HG02943 (cell line): ENCODE data around the gene FGFR3.

Experiments used
- ATAC-seq: cut with Tn5 transposase; IDR thresholded peaks from one replicate; pipeline ENCODE4 v1.9.1; 2021; ENCODE audit warnings: mild to moderate bottlenecking, low read depth, moderate library complexity; ENCODE audit not compliant: unreplicated experiment

FGFR3 gene

DNA sequence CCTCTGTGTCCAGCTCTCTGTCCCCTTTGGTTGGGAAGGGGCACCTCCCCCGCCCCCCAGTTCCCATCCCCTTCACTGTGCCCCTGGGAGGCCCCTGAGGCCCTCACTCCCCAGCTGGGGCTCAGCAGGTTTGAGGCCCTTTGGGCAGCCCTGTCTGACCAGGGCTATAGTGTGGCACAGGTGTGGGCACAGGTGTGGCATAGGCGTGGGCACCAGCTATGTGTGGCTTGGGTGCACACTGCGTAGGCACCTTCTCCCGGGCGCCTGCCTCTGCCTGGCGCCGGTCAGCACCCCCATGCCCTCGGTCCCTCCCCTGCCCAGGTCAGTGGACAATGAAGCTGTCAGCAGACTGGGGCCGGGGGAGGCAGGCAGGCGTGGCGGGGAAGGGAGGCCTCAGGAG lies 7.5 kb upstream of the FGFR3 start:
- no peak for ATAC-seq

DNA sequence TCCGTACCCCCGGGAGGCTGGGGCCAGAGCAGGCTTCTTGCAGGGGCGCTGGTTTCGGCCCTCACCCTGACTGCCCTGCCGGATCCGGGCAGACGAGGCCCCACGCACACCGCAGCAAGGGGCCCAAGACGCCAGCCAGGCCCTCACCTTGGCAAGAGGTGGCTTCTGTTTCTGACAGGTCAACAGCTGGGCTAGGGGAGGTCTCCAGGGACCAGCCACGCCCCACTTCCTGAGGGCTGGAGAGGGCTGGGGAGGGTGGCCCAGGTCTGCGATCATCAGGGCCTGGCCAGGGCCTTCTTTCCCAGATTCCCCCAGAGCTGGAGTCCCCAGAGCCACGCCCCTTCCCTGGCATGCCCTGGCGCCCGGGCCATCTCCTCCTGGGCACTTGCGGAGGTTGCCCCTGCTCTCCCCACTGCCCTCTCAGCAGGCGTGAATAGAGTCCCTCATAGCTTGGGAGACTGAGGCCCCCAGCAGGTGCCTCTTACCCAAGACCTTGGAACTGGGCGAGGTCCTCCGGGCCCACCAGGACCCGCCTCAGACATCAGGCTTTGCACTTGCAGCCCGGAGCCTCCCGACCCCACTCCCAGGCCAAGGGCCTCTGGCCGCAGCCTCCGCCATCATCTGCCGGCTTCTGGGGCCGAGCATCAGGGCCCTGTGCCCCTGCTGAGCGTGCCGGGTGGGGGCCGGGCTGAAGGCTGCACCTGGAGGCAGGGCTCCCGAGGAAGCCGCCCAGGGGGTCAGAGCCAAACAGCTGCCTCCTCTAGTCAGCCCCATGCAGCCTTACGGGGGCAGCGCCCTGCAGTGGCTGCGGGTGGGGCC lies 6.3 kb upstream of the FGFR3 start:
- no peak for ATAC-seq

DNA sequence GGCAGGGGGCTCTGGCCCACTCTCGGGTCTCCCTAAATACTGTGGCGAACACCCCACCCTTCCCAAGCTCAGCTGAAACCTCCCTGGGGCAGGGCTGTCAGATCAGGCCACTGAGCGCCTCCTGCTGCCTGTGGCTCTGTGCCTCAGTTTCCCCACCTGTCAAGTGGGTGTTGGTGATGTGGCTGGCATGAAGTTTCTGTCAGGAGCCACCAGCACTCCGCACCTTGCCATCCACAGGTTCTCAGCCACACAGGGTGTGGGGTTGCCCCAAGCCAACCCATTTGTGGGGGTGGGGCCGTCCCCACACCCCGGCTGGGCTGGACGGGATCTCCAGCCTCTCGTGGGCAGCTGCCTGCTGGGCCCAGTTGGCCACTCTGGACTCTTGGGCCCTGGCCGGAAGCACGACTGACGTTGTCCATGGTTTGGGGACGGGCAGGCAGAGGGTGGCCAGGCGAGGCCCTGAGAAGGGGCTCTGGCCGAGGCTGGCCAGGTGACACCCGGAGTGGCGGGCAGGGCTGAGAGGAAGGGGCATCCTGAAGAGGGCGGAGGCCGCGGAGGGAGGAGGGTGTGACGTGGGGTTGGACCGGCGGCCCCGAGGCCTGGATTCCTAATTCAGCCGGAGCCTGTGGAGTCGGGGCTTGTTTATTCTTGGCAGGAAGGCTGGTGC lies 5.5 kb upstream of the FGFR3 start:
- ATAC-seq: no peak

DNA sequence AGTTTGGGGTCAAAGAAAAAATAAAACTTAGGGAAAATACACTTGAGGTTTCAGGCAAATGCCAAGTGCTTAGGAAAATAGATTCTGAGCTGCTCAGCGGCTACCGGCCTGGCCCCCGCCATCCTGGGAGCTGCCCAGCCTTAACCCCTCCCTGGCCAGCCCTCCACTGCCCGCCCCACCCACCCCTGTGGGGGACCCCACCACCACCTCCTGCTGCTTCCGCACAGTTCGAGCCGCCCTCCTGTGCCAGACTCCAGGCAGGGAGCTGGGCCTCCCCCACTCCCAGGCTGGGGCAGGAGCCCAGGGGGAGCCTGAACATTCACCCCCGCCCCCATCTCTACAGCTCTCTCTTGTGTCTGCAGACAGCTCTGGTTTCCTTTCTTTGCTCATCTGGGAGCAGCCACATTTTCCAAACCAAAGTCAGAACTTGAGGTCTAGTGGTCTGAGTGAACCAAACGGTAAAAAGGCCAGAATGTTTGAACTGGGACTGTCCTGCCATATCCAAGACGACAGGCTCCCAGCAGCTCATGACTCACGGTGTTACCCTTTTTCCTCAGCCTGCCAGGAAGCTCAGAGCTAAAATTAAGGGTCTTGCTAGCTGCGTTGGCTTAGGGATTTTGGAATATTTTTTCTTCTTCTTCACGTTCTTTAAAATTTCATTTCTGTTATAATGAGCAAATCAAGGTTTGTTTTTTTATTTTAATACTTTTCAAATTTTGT lies 4.7 kb upstream of the FGFR3 start:
- no peak for ATAC-seq

DNA sequence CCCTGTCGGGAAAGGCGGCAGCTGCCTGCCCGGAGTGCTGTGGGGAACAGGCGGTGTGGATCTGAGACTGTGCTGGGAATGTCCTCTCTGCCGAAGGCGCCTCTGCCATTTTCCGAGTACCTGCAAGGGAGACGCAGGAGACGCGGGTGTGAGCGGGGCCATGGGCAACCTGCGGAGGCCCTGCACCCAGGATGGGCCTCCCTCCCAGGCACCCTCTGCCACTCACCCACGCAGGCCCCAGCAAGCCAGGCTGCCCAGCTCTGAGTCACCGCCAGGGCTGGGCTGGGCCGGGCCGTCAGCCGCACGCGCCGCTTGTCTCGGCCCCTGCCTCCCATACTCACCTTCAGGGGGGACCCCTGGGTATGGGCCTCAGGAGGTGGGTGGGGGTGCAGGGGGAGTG lies 3.5 kb upstream of the FGFR3 start:
- no peak for ATAC-seq

DNA sequence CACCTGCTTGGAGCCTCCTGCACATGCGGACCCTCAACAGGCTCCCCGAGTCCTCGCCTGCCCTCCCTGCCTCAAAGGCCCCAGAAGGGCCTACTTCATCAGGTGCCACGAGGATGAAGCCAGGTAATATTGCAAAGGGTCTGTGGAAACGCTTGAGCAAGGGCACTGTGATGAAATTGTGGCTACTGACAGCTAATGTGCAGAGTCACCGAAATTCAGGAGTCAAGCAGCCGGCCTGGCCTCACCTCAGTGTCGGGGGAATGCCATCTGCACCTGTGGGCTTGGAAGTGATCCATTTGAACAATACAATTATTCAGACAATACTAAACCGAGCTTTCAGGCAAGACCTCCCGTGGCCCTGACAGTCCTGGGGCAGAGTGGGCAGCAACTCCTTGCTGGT lies 3.1 kb upstream of the FGFR3 start:
- no peak for ATAC-seq

DNA sequence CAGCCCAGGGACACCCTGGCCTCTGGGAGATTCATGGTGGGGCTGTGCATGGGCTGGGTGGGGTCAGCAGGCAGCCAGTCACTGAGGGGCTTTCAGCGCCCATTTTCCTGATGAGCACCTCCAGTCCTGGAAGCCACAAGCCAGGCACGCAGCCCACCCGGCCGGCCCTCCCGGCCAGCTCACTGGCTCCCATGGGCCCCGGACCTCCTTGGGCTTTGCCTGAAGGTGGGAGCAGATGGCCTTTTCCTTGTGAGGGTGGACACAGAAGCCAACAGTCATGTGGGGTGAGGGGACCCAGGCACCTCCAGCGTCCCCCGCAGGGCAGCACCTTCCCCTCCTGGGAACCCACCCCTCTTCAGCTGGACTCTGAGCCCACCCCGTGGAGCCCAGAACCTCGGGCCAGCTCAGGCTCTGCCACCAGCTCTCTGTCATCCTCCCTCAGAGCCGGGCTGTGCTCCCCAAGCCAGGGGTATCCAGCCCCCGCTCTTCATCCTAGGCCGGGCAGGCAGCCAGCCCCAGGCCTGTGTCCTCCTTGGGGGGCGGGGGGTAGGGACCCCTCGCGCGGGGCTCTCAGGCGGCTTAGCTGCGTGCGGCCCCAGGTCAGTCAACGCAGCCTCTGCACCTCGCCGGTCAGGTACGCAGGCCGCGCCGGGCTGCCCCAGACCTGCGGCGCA lies 798 bp upstream of the FGFR3 start:
- no peak for ATAC-seq

DNA sequence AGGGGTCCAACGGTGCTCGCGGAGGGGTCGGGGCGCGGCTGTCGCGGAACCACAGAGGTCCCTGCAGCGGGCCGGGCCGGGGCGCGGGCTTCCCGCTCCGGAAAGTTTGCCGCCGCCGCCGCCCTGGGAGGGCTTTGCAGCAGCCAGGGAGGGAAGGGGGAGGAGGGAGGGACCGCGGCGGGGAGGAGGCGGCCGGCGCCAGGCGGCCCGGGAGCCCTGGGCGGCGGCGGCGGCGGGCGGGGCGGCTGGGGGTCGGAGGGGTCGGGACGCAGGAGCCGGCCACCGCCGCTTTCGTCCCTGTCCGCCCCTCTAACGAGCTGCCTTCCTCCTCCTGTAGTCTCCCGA lies 375 bp downstream of the FGFR3 start:
- ATAC-seq: no peak

DNA sequence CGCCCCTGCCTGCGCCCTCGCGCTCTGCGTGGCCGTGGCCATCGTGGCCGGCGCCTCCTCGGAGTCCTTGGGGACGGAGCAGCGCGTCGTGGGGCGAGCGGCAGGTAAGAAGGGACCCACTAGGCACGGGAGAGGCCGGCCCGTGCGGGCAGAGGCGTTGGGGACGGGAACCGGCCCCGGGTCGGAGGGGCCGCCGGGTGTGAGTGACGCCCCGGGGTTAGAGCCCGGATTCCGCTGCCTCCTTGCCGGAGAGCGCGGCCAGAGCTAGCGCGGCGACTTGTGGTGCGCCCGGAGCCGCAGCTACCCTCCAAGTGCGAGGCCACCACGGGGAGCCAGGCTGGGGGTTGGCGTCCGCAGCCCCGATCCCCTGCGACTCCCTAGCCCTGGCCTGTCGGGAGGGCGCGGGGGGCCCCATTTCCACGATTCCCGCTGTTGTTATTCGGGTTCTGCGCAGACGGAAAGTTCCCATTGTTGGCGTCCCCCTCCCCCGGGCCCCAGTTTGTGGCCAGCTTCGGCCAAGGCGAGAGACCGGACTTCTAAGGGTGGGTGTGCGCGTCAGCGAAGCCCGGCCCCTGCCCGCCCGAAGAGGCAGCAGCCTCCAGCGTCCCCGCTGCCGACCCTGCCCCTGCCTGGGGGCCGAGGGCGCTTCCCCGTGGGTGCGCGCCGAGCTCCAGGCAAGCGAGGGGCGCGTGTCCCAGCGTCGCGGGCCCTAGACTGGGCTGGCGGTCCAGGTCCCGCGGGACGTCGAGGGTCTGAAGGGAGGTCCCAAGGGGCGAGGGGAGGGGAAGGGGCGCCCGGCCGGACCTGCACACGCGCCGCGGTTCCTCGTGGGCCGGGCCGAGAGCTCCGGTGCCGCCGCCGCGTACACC lies 1.1 kb downstream of the FGFR3 start:
- no peak for ATAC-seq

DNA sequence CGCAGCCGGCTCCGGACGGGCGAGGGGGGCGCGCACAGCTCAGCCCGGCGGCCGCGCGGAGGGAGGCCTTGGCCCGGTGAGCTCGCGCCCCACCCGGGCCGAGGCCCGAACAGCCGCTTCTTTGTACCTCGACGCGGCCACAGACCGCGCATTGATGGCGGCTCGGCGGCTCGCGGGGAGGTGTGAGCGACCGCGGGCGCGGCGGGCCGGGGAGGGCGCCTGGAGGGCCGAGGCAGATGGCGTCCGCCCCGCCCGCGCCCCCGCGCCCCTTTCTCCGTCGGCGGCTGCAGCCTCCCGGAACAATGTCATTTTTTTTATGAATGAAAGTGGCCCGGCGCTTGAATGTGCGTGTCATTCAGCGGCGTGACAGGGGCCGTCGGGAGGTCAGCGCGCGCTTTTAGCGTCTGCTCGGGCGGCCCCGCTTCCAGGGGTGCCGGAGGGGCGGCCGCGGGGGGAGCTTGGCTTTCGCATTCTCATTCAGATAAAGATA lies 1.8 kb downstream of the FGFR3 start:
- ATAC-seq: no peak

DNA sequence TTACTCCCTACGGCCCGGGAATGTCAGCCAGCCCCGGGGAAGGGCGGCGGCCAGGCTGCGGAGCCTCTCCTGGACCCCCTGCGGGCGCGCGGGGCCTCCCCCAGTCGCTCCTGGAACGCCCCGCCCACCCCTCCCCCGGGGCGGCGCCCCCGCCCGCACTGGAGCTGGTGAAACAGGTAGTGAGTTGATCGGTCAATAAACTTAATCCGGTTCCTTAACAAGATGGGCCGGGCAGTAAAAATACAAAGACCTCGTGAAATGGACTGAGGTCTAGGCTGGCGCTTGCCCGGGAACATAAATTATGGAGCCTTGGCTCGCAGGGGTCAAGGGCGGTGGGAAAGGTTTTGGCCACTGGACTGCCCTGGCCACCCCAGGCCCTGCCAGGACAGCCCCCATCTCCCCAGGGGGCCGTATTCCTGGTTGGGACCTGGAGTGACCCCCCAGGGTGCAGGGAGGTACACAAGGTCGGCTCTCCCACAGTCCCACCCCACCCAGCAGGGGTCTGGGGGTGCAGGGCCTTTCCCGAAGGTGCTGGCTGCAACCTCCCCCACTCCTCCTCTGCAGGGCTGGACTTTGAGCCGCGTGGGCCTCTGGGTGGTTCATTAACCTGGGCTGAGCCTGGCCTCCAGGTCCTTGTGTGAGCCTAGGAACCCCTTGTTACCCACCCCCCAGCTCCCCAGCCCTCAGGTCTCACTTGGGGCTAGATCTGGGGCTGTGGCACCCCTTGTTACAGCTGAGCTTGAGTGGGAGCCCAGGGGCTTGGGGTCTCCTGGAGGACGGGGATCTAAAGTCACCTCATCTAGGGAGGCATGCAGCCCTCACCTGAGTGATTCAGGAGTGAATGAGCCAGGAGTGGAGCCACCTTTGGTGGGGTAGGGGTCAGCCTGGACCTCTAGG lies 2.5 kb downstream of the FGFR3 start:
- ATAC-seq: no peak

DNA sequence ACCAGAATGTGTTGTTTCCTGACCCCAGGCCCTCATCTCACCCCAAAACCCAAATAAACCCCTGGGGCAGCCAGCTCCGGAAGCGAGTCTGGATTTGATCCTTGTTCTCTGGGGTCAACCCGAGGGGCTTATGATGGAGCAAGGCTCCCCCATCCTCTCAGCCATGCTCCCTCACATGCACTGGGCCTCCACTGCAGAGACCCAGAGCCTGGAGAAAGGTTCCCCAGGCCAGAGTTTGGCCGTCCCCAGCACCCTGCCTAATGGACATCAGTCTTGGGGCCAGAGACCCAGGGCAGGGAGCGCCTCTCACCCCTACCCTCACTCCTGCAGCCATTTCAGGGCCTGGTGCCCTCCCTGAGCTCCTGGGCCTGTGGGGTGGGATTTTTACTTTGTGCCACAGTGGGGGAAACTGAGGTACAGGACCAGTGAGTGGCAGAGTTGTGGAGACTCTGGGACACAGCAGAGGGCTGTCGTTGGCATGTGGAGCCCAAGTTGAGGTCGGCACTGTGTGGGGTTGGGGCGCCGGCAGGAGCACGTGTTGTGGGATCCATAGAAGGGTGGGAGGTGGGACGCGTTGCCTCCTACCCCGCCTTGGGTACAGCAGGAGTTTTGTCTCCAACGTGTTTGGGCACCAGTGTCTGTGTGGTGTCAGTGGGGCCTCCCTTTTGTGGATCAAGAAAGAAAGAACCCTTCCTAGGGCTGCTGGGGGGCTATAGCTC lies 3.6 kb downstream of the FGFR3 start:
- ATAC-seq: no peak

DNA sequence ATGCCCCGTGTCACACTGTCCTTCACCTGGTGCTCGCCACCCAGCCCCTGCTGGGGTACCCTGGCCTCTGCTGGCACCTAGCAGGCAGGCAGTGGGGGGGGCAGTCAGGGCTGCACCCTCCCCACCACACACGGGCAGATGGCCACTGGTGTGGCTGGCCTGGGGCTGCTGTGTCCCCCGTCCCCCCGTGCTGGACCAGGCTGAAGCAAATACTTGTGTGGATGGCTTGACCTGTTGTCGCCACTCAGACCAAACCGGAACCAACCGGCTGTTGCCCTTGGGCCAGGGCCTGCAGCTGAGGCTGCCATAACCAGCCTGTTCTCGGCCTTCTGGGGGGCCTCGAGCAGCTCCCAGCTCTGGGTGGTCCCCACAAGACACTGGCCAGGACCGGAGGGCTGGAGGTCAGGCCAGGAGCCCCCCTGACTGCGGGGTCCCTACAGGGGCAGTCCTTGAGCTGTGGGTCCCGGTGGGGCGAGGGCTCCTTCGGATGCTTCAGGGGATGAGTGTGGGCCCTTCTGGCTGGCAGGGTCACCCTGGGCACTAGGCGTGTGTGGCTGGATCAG lies 4.3 kb downstream of the FGFR3 start:
- ATAC-seq: no peak

DNA sequence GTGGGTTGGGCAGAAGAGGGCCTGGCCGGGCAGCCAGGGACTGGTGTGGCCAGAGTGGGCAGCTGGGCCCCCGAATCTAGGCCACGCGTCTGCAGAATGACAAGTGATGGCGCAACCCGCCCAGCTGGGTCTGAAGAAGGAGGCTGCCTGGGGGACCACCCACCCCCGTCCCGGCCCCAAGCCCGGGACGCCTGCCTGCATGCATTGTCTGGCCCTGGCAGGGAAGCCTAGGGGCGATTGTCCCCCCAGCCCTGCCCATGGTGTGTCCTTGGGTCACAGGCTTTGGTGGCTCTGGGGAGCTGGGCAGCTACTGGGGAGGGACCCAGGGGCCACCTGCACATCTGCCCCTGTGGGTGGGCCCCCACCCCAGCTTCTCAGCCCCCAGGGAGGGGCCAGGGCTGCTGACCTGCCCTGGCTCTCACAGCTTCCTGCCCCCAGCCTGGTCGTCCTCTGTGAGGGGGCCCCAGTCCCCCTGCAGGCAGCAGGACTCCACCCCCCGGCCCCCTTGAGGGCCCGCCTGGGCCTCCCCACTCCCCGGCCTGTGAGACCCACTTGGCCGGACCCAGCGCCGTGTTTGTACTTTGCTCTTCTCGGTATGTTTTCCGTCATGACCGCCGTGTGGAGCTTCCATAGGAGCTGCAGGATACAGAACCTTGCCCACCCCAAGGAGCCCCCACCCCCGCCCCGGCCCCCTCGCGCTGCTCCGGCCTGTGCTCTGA lies 4.9 kb downstream of the FGFR3 start:
- ATAC-seq: no peak

DNA sequence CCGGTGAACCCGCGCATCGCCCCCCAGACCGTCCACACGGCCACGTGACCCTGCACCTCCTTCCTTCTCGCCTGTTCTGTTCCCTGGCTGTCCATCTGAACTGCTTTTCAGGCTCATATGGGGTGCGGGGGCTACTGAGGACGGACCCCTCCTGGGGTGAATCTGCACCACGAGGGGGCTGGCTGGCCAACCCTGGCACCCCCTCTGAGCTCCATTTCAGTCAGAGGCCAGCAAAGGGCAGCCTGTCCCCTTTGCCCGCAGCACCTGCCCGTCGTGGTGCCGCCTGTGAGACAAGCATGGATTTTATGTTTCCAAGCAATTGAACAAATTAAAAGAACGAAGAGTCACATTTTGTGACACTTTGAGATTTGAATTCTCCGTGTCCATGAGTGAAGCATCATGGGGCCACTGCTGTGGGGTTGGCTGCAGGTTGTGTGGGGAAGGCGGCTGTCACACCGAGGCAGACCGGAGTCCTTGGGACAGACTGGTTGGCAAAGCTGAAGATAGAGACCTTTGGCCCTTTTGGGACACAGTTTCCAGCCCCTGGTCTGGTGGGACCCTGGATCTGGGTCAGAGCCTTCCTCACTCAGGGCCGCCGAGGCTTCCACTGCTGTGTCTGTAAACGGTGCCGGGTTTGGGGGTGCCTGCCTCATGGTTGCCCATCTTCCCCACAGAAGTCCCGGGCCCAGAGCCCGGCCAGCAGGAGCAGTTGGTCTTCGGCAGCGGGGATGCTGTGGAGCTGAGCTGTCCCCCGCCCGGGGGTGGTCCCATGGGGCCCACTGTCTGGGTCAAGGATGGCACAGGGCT lies 5.7 kb downstream of the FGFR3 start:
- ATAC-seq: no peak
